GM12892 (cell line): Measurements from ENCODE around the gene CCNE1.

Source experiments
- DNase-seq: peaks from one replicate; pipeline ENCODE4 v3.0.0; 2011; ENCODE audit not compliant: insufficient read length
- FAIRE-seq: peaks from 2 replicates; lab custom pipeline; 2011; peaks lifted over from hg19 to GRCh38; lab: Jason Lieb, UNC
- POLR2A ChIP-seq: IDR thresholded peaks from 2 replicates; pipeline ENCODE4 v1.6.1; 2011; ENCODE audit warnings: low read depth, low read length, control low read depth
- POLR2AphosphoS5 ChIP-seq: IDR thresholded peaks from 2 replicates; pipeline ENCODE4 v1.6.1; 2011; ENCODE audit warnings: low read depth, low read length, control low read depth
- TAF1 ChIP-seq: IDR thresholded peaks from 2 replicates; pipeline ENCODE4 v1.6.1; 2011; ENCODE audit warnings: low read depth, mild to moderate bottlenecking, control low read depth, low read length, borderline replicate concordance

CCNE1 gene

DNA sequence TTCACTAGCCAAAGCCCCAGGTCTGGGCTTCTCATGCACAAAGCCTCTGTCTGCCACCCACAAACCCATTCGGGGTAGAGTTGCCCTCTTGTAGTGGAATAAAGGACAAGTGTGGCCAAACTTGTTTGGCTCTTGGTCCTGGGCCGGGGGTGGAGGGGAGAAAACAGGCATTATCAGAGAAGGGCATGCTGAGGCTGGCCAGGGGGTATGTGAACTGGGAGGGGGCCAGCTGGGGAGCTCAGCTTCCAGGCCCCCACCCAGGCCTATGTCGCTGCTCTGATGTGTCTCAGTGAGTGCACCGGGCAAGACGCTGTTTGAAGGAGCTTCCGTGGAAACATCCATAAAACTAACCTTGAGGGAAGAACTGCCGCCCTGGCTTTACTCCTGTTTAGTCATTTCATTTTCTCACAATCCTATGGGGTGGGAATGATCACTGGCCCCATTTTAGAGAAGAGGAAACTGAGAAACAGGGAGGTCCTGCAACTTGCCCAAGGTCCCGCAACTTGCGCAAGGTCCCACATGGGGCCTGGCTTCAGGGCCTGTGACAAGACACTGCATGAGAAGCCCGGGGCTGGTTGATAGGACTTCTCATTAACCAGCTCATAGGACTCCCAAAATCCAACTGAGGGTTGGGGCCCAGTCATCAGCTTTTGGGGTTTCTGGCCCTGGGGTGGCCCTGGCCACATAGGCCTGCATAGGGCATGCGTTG lies 30.8 kb downstream of the CCNE1 start:
- no peak for FAIRE-seq
- TF ChIP-seq POLR2AphosphoS5, result no peak
- no peak for DNase-seq

DNA sequence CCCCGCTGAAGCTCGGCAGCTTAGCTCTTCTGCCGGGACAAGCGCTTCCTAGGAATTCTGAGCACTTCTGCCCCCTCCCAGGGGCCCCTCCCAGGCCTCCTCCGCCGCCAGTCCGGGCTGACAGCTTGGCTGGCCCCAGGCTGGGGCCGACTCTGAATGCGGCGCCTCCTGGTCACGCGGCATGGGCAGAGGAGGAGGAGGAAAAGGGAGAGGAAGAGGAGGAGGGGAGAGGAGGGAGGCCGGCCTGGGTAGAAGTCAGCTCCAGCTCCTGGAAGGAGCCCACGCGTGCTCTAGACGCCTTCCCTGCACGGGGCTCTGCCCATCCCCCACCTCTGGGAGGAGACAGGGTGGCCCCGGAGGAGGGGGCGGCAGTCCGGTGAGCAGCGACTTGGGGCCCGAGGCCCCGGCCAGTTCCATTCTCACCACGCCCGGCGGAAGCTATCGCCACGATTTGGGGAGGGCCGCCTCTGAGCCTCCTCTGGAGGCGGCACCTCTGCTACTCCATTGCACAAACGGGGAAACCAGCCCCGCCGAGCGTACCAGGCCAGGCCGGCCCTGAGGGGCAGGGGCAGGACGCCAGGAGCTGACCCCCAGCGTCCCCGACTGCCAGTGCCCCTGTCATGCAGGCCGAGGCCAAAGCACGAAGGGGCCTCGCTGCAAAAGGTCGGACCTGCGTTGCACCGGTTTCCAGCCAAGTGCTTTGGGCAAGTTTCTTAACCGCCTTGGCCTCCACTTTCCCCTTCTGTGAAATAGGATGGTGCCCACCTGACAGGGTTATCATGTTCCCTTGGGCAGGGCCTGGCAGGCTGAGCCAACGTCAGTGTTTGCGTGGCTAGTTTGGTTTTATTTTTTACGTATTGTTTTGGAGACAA lies 31.6 kb downstream of the CCNE1 start:
- DNase-seq, result no peak
- no peak for TF ChIP-seq POLR2AphosphoS5
- no peak for TF ChIP-seq POLR2A
- no peak for TF ChIP-seq TAF1
- no peak for FAIRE-seq

DNA sequence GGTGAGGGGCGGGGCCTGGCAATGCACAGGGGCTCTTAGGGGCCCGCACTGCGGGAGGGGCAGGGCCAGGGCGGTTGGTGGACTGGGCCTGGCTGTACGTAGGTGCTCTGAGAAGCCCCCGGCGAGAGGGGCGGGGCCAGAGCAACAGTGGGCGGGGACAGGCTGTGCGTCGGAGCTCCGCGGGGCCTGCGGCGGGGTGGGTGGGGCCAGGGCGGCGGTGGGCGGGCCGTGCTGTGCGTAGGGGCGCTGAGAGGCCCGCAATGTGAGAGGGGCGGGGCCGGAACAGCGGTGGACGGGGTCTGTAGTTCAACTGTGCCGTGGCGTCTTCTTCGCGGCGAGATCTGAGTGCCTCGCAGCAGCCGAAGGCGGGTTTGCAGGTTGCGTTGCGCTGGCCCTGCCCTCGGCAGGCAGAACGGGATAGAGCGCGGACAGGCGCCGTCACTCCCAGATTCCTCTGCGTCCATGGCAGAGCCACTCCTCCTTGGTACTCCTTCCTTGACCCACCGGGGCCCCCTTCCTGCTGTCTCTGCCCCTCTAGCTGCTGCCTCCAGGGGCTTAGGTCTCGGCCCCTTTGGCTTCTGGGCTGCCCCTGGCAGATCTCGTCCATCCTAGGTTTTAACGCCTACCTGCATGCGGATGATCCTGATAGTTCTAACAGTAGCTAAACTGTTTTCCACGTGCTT lies 33.2 kb downstream of the CCNE1 start:
- FAIRE-seq, result peak; percentile 99
- TF ChIP-seq POLR2A (peak; percentile 77), TAF1 (no peak), POLR2AphosphoS5 (peak; percentile 53; the same call in 1 of the 2 replicates)
- peak; percentile 86 for DNase-seq

DNA sequence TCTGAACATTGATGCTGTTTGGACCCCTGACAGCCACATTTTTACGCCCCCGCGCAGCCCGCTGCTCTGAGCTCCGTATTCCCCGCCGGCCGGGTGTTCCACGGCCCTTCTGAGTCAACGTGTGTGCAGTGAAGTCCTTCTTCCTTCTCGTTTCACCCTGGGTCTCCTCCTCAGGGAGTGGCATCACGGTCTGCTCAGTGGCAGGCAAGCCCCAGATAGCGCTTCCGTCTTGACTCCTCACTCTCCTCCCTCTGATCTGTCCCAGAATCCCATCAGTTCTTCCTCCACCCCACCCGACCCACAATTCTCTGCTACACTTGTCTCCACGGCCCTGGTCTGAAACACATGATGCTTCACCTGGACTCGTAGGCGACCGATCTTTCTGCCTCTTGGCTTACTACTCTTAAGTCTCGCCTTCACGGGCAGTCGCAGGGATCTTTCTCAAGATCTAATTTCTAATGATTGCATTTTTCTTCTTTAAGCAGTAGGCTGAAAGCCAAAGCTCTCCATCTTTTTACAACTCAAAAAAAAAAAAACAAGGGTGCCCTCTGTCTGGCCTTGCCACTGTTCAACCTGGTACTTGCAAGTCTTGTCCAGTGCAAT lies 33.9 kb downstream of the CCNE1 start:
- DNase-seq (no peak), FAIRE-seq (no peak)
- TF ChIP-seq POLR2AphosphoS5 (no peak), TAF1 (no peak), POLR2A (no peak)

DNA sequence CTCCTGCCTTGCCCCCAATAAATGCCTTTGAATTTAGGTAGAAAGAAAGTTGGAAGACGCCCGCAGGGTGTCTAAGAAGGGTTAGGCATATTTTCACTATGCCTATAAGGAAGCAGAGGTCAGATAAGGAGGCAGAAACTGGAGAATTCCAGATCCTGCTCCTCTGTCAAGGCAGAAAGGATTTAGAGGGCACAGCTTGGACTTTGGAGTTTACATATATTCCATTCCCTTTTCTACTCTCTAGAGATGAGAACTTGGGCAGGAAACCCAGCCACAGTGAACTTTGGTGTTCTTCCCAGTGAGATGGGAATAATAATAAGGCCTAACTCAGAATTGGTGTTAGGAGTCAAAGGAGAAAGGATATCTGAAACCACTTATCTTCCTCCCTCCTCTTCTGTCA lies 37.4 kb downstream of the CCNE1 start:
- DNase-seq (no peak), FAIRE-seq (no peak)
- no peak for TF ChIP-seq TAF1
- no peak for TF ChIP-seq POLR2AphosphoS5
- no peak for TF ChIP-seq POLR2A

DNA sequence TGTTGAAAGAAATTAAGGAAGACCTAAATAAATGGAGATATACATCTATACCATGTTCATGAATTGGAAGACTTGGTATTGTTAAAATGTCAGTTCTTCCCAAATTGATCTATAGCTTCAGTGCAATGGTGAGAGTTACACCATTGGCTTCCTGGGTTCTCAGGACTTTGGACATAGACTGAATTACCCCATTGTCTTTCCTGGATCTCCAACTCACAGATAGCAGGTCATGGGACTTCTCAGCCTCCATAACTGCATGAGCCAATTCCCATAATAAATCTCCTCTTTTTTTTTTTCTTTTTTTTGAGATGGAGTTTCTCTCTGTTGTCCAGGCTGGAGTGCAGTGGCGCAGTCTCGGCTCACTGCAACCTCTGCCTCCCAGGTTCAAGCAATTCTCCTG lies 38.7 kb downstream of the CCNE1 start:
- TF ChIP-seq POLR2A (no peak), TAF1 (no peak), POLR2AphosphoS5 (no peak)

DNA sequence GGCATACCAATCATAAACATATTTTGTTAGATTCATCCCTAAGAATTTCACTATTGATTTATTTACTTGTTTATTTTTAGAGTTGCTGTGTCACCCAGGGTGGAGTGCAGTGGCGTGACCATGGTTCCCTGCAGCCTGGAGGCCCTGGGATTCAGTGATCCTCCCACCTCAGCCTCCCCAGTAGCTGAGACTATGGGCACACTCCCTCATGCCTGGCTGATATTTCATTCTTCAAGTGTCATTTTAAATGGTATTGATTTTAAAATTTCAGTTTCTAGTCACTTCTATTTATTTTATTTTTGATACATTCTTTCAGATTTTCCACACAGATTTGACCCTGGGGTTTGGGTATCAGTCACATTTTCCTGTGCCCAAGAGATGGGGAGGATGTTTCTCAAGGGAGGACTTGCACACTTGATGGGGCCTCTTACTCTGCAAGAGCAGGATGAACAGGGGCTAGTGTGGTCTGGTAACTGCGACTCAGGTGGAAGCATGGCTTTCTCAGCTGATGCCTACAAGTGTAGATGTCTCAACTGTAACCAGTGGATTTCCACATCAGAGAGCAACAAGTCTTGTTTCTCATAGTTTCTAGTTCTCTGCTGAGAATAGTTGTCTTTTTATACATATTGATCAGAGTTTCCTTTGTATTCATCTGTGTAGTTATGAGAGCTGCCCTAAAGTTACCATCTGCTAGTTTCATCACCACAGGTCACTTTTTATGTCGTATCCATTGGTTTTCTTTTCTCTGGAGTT lies 40.2 kb downstream of the CCNE1 start:
- DNase-seq (no peak), FAIRE-seq (peak; percentile 93)
- TF ChIP-seq POLR2A, result no peak
- no peak for TF ChIP-seq TAF1

More for the DNA sequence above, 38.7 kb downstream of the CCNE1 start:
- FAIRE-seq (no peak), DNase-seq (no peak)

DNA sequence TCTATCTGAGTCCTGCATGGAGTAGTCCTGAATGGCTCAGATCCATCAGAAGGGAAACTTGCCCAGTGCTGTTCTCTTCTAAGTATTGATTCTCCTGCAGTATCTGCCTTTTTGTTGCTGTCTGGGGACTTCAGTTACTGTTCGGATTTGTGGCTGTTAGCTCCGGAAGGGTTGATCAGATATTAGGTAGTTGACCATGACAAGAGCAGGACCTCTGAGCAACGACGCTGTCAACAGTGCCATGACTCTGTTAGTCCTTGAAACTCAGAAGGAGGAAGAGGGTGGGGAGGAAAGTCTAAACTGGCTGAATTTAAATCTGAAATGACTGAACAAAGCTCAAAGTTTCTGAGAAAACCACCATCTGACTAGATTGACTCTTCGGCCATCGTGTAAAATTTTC lies 42.2 kb downstream of the CCNE1 start:
- no peak for TF ChIP-seq TAF1
- no peak for TF ChIP-seq POLR2AphosphoS5
- no peak for TF ChIP-seq POLR2A
- FAIRE-seq (no peak), DNase-seq (no peak)

DNA sequence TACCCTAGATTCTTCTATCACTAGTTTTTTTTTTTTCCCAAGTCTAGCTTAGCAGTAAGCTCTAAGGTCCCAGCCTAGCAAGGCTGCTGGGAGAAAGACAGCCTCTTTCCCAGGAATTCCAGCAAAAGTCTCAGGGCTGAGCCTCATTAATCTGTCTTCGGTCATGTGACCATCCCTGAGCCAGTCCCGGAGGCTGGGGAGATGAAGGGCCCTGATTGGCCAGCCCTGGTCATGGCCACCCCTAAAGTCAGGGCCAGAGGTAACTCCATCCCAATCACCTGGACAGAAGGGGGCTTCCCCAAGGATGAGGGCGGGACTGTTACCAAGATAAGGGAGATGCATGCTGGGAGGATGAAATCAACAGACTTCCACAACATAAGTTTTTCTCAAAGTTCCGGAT lies 43.3 kb downstream of the CCNE1 start:
- no peak for FAIRE-seq
- no peak for TF ChIP-seq POLR2AphosphoS5
- no peak for TF ChIP-seq POLR2A
- TF ChIP-seq TAF1, result no peak

DNA sequence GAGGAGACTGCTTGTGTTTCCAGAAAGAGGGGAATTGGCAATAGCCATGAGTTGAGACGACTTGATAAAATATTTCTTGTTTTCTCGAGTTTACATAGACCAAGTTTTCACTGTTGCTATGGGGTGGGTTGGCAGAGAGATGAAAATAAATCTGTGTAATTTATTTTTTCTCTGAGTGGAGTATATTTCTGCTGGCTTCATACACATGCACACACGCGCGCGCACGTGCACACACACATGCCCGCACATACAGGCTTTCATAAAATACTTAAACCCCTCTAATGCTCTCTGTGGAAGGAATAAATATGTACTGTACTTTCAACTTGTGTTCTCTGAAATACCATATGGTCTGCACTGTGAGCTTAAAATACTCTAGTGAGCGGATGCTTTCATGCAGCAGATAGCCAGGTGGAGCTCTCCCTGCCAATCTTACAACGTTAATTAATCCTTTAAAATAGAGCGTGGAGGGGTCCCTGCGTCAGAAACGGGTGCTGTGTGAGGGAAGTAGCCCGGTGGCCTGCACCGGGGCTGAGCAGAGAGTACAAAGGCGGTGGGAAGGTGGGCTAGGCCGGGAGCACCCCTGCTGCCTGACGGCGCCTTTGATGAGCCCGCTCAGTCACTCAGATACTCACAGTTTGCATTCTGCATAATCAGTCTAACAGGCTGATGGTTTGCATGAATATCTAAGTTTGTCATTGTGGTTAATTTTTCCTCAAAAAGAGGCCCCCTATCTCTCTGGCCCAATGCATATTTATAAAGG lies 44.1 kb downstream of the CCNE1 start:
- DNase-seq, result no peak
- FAIRE-seq, result no peak
- TF ChIP-seq POLR2A, result no peak
- no peak for TF ChIP-seq POLR2AphosphoS5
- TF ChIP-seq TAF1, result no peak

More for the DNA sequence above, 43.3 kb downstream of the CCNE1 start:
- DNase-seq, result no peak
